Stimulated activated CD8-positive, alpha-beta memory T cell treated with anti-CD3 and anti-CD28 coated beads, Interleukin-2, amount 100 ng/mL, for 48 hours (primary cell): ENCODE data around the gene INPP4A.

Experiments
- DNase-seq, 2 donors: peaks; one replicate each; pipeline ENCODE4 v3.0.0-alpha.2; 2020; ENCODE audit warnings: low read depth in 2 of 2

The INPP4A gene

GRCh38 chr2:98436734-98437133 is 7.9 kb upstream of the INPP4A start:
- no peak for DNase-seq

GRCh38 chr2:98438190-98439133 is 6.2 kb upstream of the INPP4A start:
- no peak for DNase-seq

GRCh38 chr2:98441706-98442450 is 2.8 kb upstream of the INPP4A start:
- DNase-seq = no peak

GRCh38 chr2:98442488-98442887 is 2.2 kb upstream of the INPP4A start:
- no peak for DNase-seq

GRCh38 chr2:98445177-98445682 is 572 bp downstream of the INPP4A start:
- no peak for DNase-seq

GRCh38 chr2:98445683-98446581 is 1.3 kb downstream of the INPP4A start:
- no peak for DNase-seq

GRCh38 chr2:98446850-98447249 is 2.2 kb downstream of the INPP4A start:
- DNase-seq = no peak

- DNase-seq = no peak
These were observed 3.9 kb downstream of the INPP4A start for GRCh38 chr2:98448441-98449145.

GRCh38 chr2:98452396-98453027 is 7.9 kb downstream of the INPP4A start:
- DNase-seq = no peak

GRCh38 chr2:98453083-98453482 is 8.4 kb downstream of the INPP4A start:
- no peak for DNase-seq

- no peak for DNase-seq
These were observed 8.9 kb downstream of the INPP4A start for GRCh38 chr2:98453531-98453930.

- DNase-seq = no peak
These were observed 9.4 kb downstream of the INPP4A start for GRCh38 chr2:98454073-98454472.

- DNase-seq = no peak
These were observed 10.0 kb downstream of the INPP4A start for GRCh38 chr2:98454500-98455235.

- DNase-seq = no peak
These were observed 10.9 kb downstream of the INPP4A start for GRCh38 chr2:98455494-98455976.

GRCh38 chr2:98457045-98457696 is 12.5 kb downstream of the INPP4A start:
- no peak for DNase-seq

GRCh38 chr2:98458207-98458606 is 13.5 kb downstream of the INPP4A start:
- no peak for DNase-seq

GRCh38 chr2:98458667-98459380 is 14.2 kb downstream of the INPP4A start:
- DNase-seq = no peak

GRCh38 chr2:98459496-98460175 is 15.0 kb downstream of the INPP4A start:
- no peak for DNase-seq
